Neural crest cell (in vitro differentiated cells): ENCODE results near the gene TMEM120B. TPM values are rescaled to one million over a fixed set of nuclear protein-coding genes. Genes with fewer than 3 reads are reported as not detected.

Source experiments
- DNase-seq: peaks from one replicate; pipeline ENCODE4 v3.0.0; 2021; ENCODE audit warnings: low read depth, mixed read lengths, low spot score
- H3K27ac Mint-ChIP-seq: one replicate; pipeline ENCODE4 v1.8.0; 2021; ENCODE audit warnings: mild to moderate bottlenecking, mixed read lengths; ENCODE audit not compliant: unreplicated experiment
- H3K27me3 Mint-ChIP-seq: 2 replicates; pipeline ENCODE4 v1.8.0; 2021; ENCODE audit warnings: low read depth, mild to moderate bottlenecking, mixed read lengths
- H3K36me3 Mint-ChIP-seq: 2 replicates; pipeline ENCODE4 v1.8.0; 2021; ENCODE audit warnings: low read depth, mild to moderate bottlenecking, mixed read lengths
- H3K4me1 Mint-ChIP-seq: 2 replicates; pipeline ENCODE4 v1.8.0; 2021; ENCODE audit warnings: mixed read lengths
- H3K4me3 Mint-ChIP-seq: one replicate; pipeline ENCODE4 v1.8.0; 2021; ENCODE audit warnings: mild to moderate bottlenecking, mixed read lengths
- H3K9me3 Mint-ChIP-seq: 2 replicates; pipeline ENCODE4 v1.8.0; 2021; ENCODE audit warnings: mixed read lengths
- CTCF ChIP-seq: fragments of 200-600 bp; sonication (generic); conservative IDR thresholded peaks from 2 replicates; pipeline ENCODE4 v1.5.0; 2021; ENCODE audit warnings: antibody characterized with exemption, mild to moderate bottlenecking
- total RNA-seq: library from RNA; stranded (reverse); gene quantifications from 2 replicates; pipeline ENCODE4 v1.2.1, GENCODE V29; 2021

The TMEM120B gene
- total RNA-seq, 1 donor from 2014 or later, result 14.1 TPM

GRCh38 chr12:121793440-121793837, 80.9 kb downstream of the TMEM120B start, which contains the start of gene RHOF:
RHOF (minus strand) TSS chr12:121793688; CDS start chr12:121793633, 55 bp downstream.
- no peaks in the 10 kb centered on the region for H3K9me3 Mint-ChIP-seq
- H3K27me3 Mint-ChIP-seq, result peaks cover 32% of the 10 kb centered on the region
- TF ChIP-seq CTCF, result no peak
- peaks cover 10% of the 10 kb centered on the region for H3K36me3 Mint-ChIP-seq
- peaks cover 46% of the 10 kb centered on the region for H3K4me1 Mint-ChIP-seq
- DNase-seq, result no peak
- H3K27ac Mint-ChIP-seq, result peak within 1 kb of the TSS; percentile 55
- H3K4me3 Mint-ChIP-seq, result peak within 1 kb of the TSS; percentile 87

- DNase-seq, result peak; percentile 84
- Mint-ChIP-seq H3K27me3 (peaks cover 34% of the 10 kb centered on the region), H3K4me1 (peaks cover 51% of the 10 kb centered on the region), H3K4me3 (peak overlapping the region; percentile 87), H3K9me3 (no peaks in the 10 kb centered on the region), H3K27ac (peak overlapping the region; percentile 55), H3K36me3 (peaks cover 10% of the 10 kb centered on the region)
- TF ChIP-seq CTCF, result peak; percentile 99
Observed at GRCh38 chr12:121793838-121794533, 81.4 kb downstream of the TMEM120B start.

GRCh38 chr12:121794534-121795033, 82.0 kb downstream of the TMEM120B start:
- H3K9me3 Mint-ChIP-seq, result no peaks in the 10 kb centered on the region
- TF ChIP-seq CTCF, result no peak
- H3K36me3 Mint-ChIP-seq, result peaks cover 12% of the 10 kb centered on the region
- DNase-seq, result no peak
- H3K4me3 Mint-ChIP-seq, result peak overlapping the region; percentile 87
- peaks cover 38% of the 10 kb centered on the region for H3K27me3 Mint-ChIP-seq
- H3K4me1 Mint-ChIP-seq, result peaks cover 56% of the 10 kb centered on the region
- H3K27ac Mint-ChIP-seq, result peak overlapping the region; percentile 55

- H3K9me3 Mint-ChIP-seq, result no peaks in the 10 kb centered on the region
- peak; percentile 91 for DNase-seq
- peak; percentile 93 for TF ChIP-seq CTCF
- peaks cover 12% of the 10 kb centered on the region for H3K36me3 Mint-ChIP-seq
- H3K4me3 Mint-ChIP-seq, result peak overlapping the region; percentile 87
- peaks cover 53% of the 10 kb centered on the region for H3K4me1 Mint-ChIP-seq
- no peak overlapping the region for H3K27ac Mint-ChIP-seq
- peaks cover 41% of the 10 kb centered on the region for H3K27me3 Mint-ChIP-seq
Observed at GRCh38 chr12:121795034-121795968, 82.7 kb downstream of the TMEM120B start.
